ENCODE results near the gene FAM120C. TPM values are rescaled to one million over a fixed set of nuclear protein-coding genes. Genes with fewer than 3 reads are reported as not detected.

FAM120C gene, protein sequence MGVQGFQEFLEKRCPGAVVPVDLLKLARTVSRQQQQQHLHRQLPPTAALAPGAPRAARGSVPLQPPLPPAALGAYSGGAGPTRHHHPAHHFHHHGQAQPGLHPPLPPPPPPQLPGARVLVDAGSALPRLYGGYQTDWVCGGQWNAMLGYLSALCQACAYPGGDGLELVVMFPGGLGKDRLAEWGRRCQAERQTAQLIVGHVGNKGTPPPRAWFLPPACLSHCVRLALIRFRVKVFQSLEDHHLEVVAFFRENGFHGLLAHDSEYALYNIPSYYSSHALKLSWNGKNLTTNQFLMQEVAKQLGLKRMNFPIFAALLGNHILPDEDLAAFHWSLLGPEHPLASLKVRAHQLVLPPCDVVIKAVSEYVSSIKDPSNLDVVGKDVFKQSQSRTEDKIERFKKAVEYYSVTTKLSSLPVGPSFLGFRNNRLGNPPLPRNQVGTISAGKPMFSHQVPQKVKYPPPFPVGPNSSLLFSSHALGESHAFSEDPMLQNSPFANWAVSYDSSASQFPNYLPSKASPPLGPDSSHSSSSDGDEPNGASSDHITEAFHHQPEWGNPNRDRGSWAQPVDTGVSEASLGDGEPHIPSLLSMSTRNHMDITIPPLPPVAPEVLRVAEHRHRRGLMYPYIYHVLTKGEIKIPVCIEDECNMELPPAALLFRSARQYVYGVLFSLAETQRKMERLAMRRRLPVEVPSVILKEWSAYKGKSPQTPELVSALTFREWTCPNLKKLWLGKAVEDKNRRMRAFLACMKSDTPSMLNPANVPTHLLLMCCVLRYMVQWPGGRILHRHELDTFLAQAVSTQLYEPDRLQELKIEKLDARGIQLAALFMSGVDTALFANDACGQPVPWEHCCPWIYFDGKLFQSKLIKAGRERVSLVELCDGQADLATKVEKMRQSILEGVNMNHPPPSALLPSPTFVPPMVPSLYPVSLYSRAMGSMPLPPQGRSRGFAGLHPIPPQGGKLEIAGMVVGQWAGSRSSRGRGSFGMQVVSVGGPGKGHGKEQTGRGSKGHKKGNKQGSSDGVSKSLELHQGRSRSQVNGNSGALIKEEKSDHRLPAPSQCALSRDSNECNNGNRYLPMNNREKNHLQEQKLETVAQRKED
- 10.4 and 11.8 TPM in 2 replicates for total RNA-seq

DNA sequence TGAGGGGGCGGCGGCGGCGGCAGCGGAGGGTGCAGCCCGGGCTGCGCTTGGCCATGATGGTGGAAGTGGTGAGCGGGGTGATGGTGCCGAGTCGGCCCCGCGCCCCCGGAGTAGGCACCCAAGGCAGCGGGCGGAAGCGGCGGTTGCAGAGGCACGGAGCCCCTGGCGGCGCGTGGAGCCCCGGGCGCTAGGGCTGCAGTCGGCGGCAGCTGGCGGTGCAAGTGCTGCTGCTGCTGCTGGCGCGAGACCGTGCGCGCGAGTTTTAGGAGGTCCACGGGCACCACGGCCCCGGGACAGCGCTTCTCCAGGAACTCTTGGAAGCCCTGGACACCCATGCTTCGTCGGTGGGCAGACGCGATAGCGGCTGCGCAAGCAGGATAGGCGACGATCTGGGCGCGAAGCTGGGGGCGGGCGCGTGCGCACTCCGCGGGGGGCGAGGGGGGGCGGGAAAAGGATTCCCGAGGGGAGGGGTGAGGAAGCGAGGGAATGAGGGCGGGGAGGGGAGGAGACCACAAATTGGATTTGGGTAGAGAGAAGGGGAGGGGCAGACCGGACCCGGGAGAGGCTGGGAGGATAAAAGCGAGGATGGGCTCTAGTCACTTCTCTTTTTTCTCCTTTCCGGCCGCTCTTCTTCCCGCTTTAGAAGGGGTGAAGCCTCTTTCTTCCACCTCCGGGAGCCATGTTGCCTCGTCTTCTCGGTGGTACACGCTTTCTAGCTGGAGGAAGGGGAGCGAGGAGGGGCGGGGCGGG lies at the start of gene FAM120C:
Gene FAM120C (minus strand): TSS at position 391 of the 750 bp plus-strand sequence. CDS start 56 bp downstream, at position 335.
- peak; percentile 38 for DNase-seq (ENCODE audit: low spot score)
- Mint-ChIP-seq H3K4me3 (peak within 1 kb of the TSS; percentile 90), H3K27me3 (ENCODE audit: insufficient read depth) (no peaks in the 10 kb centered on the region), H3K9me3 (no peaks in the 10 kb centered on the region), H3K27ac (peak within 1 kb of the TSS; percentile 91), H3K4me1 (ENCODE audit: low read depth) (peaks cover 40% of the 10 kb centered on the region), H3K36me3 (ENCODE audit: low read depth) (peaks cover 21% of the 10 kb centered on the region)
- intact Hi-C loops (cut with micrococcal nuclease) = loop anchor here (1.0 to 5.0 kb wide), 11 partner anchors 139 to 1534 kb away; partner anchors contain the start of genes APEX2, GNL3L, PHF8 and RIBC1

DNA sequence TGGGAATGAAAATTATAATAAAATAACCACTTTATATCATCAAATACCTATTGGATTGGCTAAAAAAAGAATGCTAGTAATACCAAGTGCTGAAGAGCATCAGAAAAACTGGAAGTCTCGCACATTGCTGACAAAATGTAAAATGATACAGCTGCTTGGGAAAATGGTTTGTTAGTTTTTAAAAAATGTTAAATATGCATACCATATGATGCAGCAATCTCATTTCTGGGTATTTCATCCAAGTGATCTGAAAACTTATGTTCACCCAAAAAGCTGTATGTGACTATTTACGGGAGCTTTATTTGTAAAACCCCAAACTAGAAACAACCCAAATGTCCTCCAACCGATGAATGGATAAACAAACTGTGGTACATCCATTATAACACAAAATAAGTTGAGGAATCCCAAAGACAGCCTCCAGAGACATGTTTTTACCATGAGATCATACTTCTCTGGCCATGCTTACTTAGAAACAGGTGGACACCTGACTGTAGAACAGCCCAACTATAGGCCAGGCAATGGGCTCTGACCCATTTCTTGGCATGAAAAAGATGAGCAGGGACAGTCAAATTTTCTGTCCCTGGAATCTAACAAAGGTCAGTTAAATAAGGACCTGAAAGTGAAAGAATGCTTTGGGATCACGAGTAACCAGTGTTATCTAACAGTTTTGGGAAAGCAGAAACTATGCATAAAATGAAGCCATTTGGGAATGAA lies 47.5 kb upstream of the FAM120C start:
- no peak for DNase-seq (ENCODE audit: low spot score)
- Mint-ChIP-seq H3K27me3 (ENCODE audit: insufficient read depth) (no peaks in the 10 kb centered on the region), H3K9me3 (no peaks in the 10 kb centered on the region), H3K4me3 (no peak overlapping the region), H3K4me1 (ENCODE audit: low read depth) (no peaks in the 10 kb centered on the region), H3K36me3 (ENCODE audit: low read depth) (no peaks in the 10 kb centered on the region), H3K27ac (no peak overlapping the region)
- intact Hi-C loops (cut with micrococcal nuclease) = no loop called here

DNA sequence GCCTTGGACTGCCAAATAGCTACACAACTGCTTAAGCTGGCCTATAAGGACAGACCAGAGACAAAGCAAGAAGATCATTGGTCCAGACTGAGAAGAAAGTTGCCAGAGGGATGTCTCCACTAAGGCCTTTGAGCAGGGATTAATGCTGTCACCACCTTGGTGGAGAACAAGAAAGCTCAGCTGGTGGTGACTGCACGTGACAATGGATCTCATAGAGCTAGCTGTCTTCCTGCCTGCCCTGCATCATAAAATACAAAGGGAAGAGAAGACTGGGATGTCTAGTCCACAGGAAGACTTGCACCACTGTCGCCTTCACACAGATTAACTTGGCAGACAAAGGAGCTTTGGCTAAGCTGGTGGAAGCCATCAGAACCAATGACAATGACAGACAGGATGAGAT lies 40.5 kb upstream of the FAM120C start:
- intact Hi-C loops (cut with micrococcal nuclease) = no loop called here
- H3K9me3 Mint-ChIP-seq = no peaks in the 10 kb centered on the region
- DNase-seq (ENCODE audit: low spot score) = no peak
- H3K36me3 Mint-ChIP-seq (ENCODE audit: low read depth) = no peaks in the 10 kb centered on the region
- no peaks in the 10 kb centered on the region for H3K4me1 Mint-ChIP-seq (ENCODE audit: low read depth)
- H3K27ac Mint-ChIP-seq = no peak overlapping the region
- no peak overlapping the region for H3K4me3 Mint-ChIP-seq
- no peaks in the 10 kb centered on the region for H3K27me3 Mint-ChIP-seq (ENCODE audit: insufficient read depth)

DNA sequence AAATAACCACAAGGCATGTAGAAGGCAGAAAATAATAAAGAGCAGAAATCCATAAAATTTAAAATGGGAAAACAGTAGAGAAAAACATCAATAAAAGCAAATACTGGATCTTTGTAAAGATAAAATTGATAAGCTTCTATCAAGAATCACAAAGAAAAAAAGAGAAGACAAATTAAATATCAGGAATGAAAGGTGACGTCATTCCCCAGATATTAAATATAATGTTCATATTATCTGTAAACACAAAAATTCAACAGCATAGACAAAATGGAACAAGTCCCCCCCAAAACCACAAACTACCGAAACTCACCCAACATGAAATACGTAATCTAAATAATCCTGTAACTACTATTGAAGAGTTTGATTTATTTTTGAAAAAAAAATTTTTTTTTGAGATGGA lies 30.5 kb upstream of the FAM120C start:
- H3K9me3 Mint-ChIP-seq = no peaks in the 10 kb centered on the region
- no peaks in the 10 kb centered on the region for H3K4me1 Mint-ChIP-seq (ENCODE audit: low read depth)
- H3K27ac Mint-ChIP-seq = no peak overlapping the region
- H3K27me3 Mint-ChIP-seq (ENCODE audit: insufficient read depth) = no peaks in the 10 kb centered on the region
- no peak for DNase-seq (ENCODE audit: low spot score)
- intact Hi-C loops (cut with micrococcal nuclease) = no loop called here
- H3K36me3 Mint-ChIP-seq (ENCODE audit: low read depth) = no peaks in the 10 kb centered on the region
- no peak overlapping the region for H3K4me3 Mint-ChIP-seq

DNA sequence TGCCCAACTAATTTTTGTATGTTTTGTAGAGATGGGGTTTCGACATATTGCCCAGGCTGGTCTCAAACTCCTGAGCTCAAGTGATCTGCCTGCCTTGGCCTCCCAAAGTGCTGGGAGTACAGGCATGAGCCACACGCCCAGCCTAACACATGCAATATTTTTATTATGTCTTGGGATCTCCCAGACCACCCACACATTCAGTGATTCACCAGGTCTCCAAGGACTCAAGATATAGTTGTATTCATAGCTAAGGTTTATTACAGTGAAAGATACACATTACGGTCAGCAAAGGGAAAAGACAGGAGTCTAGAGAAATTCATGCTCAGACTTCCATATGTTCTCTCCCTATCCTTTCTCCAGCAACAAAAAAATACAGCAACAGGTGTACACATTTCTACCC lies 25.5 kb upstream of the FAM120C start:
- no peaks in the 10 kb centered on the region for H3K4me1 Mint-ChIP-seq (ENCODE audit: low read depth)
- H3K4me3 Mint-ChIP-seq = no peak overlapping the region
- no peaks in the 10 kb centered on the region for H3K36me3 Mint-ChIP-seq (ENCODE audit: low read depth)
- no peaks in the 10 kb centered on the region for H3K27me3 Mint-ChIP-seq (ENCODE audit: insufficient read depth)
- H3K27ac Mint-ChIP-seq = no peak overlapping the region
- no peaks in the 10 kb centered on the region for H3K9me3 Mint-ChIP-seq
- intact Hi-C loops (cut with micrococcal nuclease) = no loop called here
- DNase-seq (ENCODE audit: low spot score) = no peak

DNA sequence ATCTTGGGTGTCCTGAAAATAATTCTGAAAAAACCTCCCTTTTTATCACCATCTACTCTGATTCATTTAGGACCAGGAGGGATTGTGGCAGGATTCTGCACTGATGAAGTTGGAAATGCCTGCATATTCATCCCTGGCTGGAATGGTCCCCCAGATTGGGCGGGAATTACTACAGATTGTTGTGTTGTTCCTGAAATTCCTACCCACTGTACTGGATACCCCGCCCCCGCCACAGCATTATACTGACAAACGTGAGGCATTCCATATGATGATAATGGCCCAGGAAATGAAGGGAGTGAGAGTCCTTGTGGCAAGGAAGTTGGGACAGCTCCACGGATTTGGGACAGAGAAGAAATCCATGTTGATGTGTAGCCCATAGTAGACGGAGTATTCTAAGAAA lies 15.2 kb upstream of the FAM120C start:
- H3K4me3 Mint-ChIP-seq = no peak overlapping the region
- intact Hi-C loops (cut with micrococcal nuclease) = no loop called here
- DNase-seq (ENCODE audit: low spot score) = no peak
- H3K27ac Mint-ChIP-seq = no peak overlapping the region
- no peaks in the 10 kb centered on the region for H3K36me3 Mint-ChIP-seq (ENCODE audit: low read depth)
- H3K4me1 Mint-ChIP-seq (ENCODE audit: low read depth) = no peaks in the 10 kb centered on the region
- peaks cover 3% of the 10 kb centered on the region for H3K27me3 Mint-ChIP-seq (ENCODE audit: insufficient read depth)
- H3K9me3 Mint-ChIP-seq = no peaks in the 10 kb centered on the region

DNA sequence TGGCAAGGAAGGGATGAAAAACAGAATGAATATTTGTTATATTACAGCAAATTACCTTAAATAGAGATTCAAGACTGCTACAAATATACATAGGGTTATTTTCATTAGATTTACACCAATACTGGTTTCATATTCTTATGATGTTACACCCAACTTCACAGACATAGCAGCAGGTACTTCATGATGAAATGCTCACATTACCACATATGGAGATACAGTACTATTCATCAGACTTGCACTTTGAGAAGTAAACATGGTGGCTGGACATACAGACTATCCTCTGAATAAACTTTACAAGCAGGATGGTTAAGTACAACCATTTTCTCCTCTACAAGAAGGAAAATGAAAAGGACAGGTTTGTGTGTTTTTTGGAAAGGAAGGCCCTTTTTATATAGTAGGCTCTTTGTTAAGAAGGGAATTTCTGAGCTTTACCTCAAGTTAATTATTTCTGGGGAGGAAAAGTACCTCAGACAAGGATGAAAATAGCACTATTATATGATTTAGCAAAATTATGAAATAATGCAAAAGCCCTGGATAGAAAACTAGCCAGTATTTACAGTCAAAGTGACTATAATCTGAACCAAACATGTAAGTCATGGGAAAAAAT lies 12.0 kb upstream of the FAM120C start:
- intact Hi-C loops (cut with micrococcal nuclease) = no loop called here
- Mint-ChIP-seq H3K4me3 (no peak overlapping the region), H3K27me3 (ENCODE audit: insufficient read depth) (peaks cover 3% of the 10 kb centered on the region)

DNA sequence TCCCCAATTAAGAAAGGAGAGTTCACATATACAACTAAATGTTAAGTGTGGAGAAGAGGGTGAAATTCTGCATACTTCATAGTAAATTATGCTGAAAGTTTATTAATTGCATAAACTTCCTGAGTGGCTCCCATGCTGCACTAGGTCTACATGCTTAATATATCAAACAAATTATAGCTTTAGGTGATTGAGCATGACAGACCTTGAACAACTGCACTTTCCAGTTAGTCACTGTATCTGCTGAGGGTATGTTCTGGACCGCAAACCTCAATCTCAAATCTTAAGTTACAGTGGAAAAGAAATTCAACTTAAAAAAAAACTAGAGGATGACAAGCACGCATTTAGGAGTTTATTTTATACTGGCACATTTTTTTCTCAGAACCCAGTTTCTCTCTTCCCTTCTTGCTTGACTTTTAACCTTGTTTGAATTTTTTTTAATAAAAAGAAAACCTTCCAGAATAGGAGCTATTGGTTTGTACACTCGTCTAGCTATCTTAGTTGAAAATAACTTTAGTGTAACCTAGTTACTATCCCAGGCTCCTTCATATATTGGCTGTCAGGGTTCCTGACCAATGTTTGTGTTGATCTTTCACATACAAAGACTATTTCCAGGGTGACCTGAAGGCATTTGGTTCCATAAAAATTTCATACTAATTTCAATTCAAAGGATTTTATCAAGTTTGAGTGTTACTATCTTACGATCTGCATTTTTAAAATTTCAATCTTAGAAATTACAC lies 10.2 kb upstream of the FAM120C start:
- no peak for DNase-seq (ENCODE audit: low spot score)
- intact Hi-C loops (cut with micrococcal nuclease) = no loop called here
- Mint-ChIP-seq H3K4me1 (ENCODE audit: low read depth) (no peaks in the 10 kb centered on the region), H3K36me3 (ENCODE audit: low read depth) (no peaks in the 10 kb centered on the region), H3K9me3 (no peaks in the 10 kb centered on the region), H3K27ac (no peak overlapping the region), H3K4me3 (no peak overlapping the region), H3K27me3 (ENCODE audit: insufficient read depth) (no peaks in the 10 kb centered on the region)

More for the DNA sequence above, 12.0 kb upstream of the FAM120C start:
- Mint-ChIP-seq H3K4me1 (ENCODE audit: low read depth) (no peaks in the 10 kb centered on the region), H3K9me3 (no peaks in the 10 kb centered on the region), H3K27ac (no peak overlapping the region), H3K36me3 (ENCODE audit: low read depth) (no peaks in the 10 kb centered on the region)
- DNase-seq (ENCODE audit: low spot score) = no peak

DNA sequence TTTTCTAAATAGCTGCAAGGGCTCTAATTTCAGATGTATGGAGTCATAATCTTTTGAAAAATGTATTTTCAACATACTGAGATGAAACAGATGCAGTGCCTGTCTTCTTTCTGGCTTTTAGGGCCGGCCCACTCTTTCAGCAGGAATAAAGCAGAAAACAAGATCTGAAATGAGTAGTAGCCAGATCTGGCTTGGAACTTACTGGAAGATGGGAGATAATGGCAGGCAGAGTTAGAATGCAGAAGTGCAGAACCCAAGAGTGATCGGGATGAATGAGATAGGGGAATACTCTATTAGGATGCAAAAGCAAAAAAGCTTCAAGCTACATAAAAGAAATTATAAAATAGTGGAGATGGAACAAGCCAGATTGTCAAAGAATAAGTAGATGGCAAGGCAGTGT lies 1.4 kb upstream of the FAM120C start:
- intact Hi-C loops (cut with micrococcal nuclease) = loop anchor here (5.0 kb wide), 3 partner anchors 818 to 1533 kb away; partner anchors contain the start of genes APEX2 and RRAGB
- no peaks in the 10 kb centered on the region for H3K27me3 Mint-ChIP-seq (ENCODE audit: insufficient read depth)
- H3K9me3 Mint-ChIP-seq = no peaks in the 10 kb centered on the region
- H3K4me1 Mint-ChIP-seq (ENCODE audit: low read depth) = peaks cover 30% of the 10 kb centered on the region
- H3K36me3 Mint-ChIP-seq (ENCODE audit: low read depth) = peaks cover 18% of the 10 kb centered on the region
- no peak overlapping the region for H3K4me3 Mint-ChIP-seq
- no peak for DNase-seq (ENCODE audit: low spot score)
- H3K27ac Mint-ChIP-seq = no peak overlapping the region

DNA sequence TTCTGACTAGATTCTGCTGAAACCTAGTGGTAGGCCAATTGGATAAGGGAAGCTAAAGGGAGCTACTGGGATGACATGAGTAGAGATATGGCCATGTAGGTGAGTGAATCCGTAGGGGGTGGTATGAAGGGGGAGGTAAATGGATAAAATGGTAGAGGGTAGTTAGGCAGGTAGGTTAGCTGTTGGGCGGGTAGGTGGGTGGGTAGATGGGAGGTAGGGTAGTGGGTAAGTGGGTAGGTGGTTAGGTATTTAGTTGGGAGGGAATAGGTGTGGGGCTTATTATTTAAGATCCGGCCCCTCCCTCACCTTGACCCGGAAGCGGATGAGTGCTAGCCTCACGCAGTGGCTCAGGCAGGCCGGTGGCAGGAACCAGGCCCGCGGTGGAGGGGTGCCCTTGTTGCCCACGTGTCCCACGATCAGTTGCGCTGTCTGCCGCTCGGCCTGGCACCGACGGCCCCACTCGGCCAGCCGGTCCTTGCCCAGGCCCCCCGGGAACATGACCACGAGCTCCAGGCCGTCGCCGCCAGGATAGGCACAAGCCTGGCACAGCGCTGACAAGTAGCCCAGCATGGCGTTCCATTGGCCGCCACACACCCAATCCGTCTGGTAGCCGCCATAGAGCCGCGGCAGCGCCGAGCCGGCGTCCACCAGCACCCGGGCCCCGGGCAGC lies 725 bp downstream of the FAM120C start:
- intact Hi-C loops (cut with micrococcal nuclease) = loop anchor here (1.0 to 5.0 kb wide), 6 partner anchors 626 to 1535 kb away; partner anchors contain the start of genes APEX2, RIBC1, RRAGB and SMC1A
- Mint-ChIP-seq H3K4me1 (ENCODE audit: low read depth) (peaks cover 47% of the 10 kb centered on the region), H3K27me3 (ENCODE audit: insufficient read depth) (no peaks in the 10 kb centered on the region), H3K9me3 (no peaks in the 10 kb centered on the region), H3K4me3 (peak overlapping the region; percentile 90), H3K27ac (peak overlapping the region; percentile 91), H3K36me3 (ENCODE audit: low read depth) (peaks cover 27% of the 10 kb centered on the region)
- peak; percentile 50 for DNase-seq (ENCODE audit: low spot score)

Measured in activated T-helper 1 cell treated with anti-CD3 and anti-CD28 coated beads, Interleukin-12 subunit alpha, Interleukin-12 subunit beta, Interleukin-2, Interleukin-4 antibody, amounts not matched to agents 30 ng/mL and 10 ng/mL and 1 ng/mL, durations not matched to agents 14 hours and 24 hours and 36 hours (primary cell).